Sigmoid colon (tissue), 7 donors: ENCODE results near the gene CALHM1. TPM values are rescaled to one million over a fixed set of nuclear protein-coding genes. Genes with fewer than 3 reads are reported as not detected.
"Not testable (repeated sequence)": the region's sequence is repeated elsewhere in the genome, so short reads cannot be mapped to it uniquely, and the experiment has no call there.

Source experiments
- DNase-seq: peaks from one replicate; pipeline ENCODE4 v3.0.0-alpha.2; 2019
- H3K27ac ChIP-seq, 4 donors: fragments of 200-600 bp; sonication (generic); one replicate each; pipeline ENCODE4 v1.5.1; 2016 to 2019; ENCODE audit warnings: mild to moderate bottlenecking in 1 of 4
- H3K27me3 ChIP-seq, 3 donors: fragments of 200-600 bp; sonication (generic); one replicate each; pipeline ENCODE4 v1.5.1; 2019; ENCODE audit warnings: mild to moderate bottlenecking in 1 of 3
- H3K36me3 ChIP-seq, 4 donors: fragments of 200-600 bp; sonication (generic); one replicate each; pipeline ENCODE4 v1.5.1; 2016 to 2019
- H3K4me1 ChIP-seq, 4 donors: fragments of 200-600 bp; sonication (generic); one replicate each; pipeline ENCODE4 v1.5.1; 2017 to 2019
- H3K4me3 ChIP-seq, 4 donors: fragments of 200-600 bp; sonication (generic); one replicate each; pipeline ENCODE4 v1.5.1; 2017 to 2019; ENCODE audit warnings: mild to moderate bottlenecking in 2 of 4, moderate library complexity in 1 of 4
- H3K9me3 ChIP-seq, 4 donors: fragments of 200-600 bp in 3 of 4; sonication (generic) in 3 of 4; one replicate each; pipeline versions ENCODE4 v1.5.1 to v1.6.1; 2013 to 2019
- CTCF ChIP-seq, 4 experiments: fragments of 450-650 bp in 3 of 4; fragments of 200-600 bp in 1 of 4; IDR thresholded peaks; one replicate each; pipeline ENCODE4 v1.5.1; 2016 to 2019; ENCODE audit warnings: antibody characterized with exemption in 4 of 4, mild to moderate bottlenecking in 3 of 4, moderate library complexity in 2 of 4
- EP300 ChIP-seq, 4 donors: sonication (generic); formaldehyde crosslinking; IDR thresholded peaks; one replicate each; pipeline ENCODE4 v1.6.1; 2017; ENCODE audit warnings: antibody characterized with exemption in 4 of 4
- POLR2A ChIP-seq, 2 donors: fragments of 450-650 bp; IDR thresholded peaks; one replicate each; pipeline ENCODE4 v1.6.1; 2016; ENCODE audit warnings: antibody characterized with exemption in 2 of 2, mild to moderate bottlenecking in 2 of 2, moderate library complexity in 2 of 2
- POLR2AphosphoS5 ChIP-seq, 4 donors: sonication (generic); formaldehyde crosslinking; IDR thresholded peaks; one replicate each; pipeline ENCODE4 v1.6.1; 2017; ENCODE audit warnings: antibody characterized with exemption in 4 of 4
- WGBS, 2 donors: extraction: QIAGEN DNeasy Blood & Tissue Kit; methylation state at CpG; one replicate each; pipeline ENCODE4 v1.1.7; 2013; 5-methylcytosine and 5-hydroxymethylcytosine counted together
- intact Hi-C: fragments of 100-400 bp; cut with DNase I; formaldehyde crosslinking; loops from one replicate; pipeline ENCODE4 v1.15.1; 2023
- polyA plus RNA-seq, 3 donors: library from polyadenylated mRNA; stranded (reverse); fragments of 200-250 nt; gene quantifications; one replicate each; pipeline ENCODE4 v1.2.3, GENCODE V29; 2013
- total RNA-seq, 4 donors: library from RNA; depleted of rRNA; stranded (reverse); fragments of >200 nt; gene quantifications; one replicate each; pipeline ENCODE4 v1.1.0, GENCODE V29; 2016
- donor health status: healthy with polysubstance abuse.
- donor health status: Bipolar disorder and iron deficiency.
- donor health status: healthy.

Gene CALHM1
- total RNA-seq = not detected
- polyA plus RNA-seq = under 1 TPM in 1 of 3 donors, not detected in 2; 0.07 TPM

- Histone ChIP-seq H3K4me1 (no peaks in the 10 kb centered on the region), H3K27ac (no peak within 1 kb of the TSS), H3K4me3 (no peak within 1 kb of the TSS), H3K9me3 (no peaks in the 10 kb centered on the region), H3K36me3 (no peaks in the 10 kb centered on the region), H3K27me3 (no peaks in the 10 kb centered on the region)
- TF ChIP-seq EP300 (IDR thresholded peaks at IDR 0.05) = no peak
- TF ChIP-seq POLR2AphosphoS5 (IDR thresholded peaks at IDR 0.05) = no peak
- no peak for TF ChIP-seq POLR2A (IDR thresholded peaks at IDR 0.05)
- no peak for TF ChIP-seq CTCF (IDR thresholded peaks at IDR 0.05)
- no peak for DNase-seq
- 49 to 56% methylated on average over 9 of the region's 9 CpGs for WGBS, 2 donors
- intact Hi-C loops = no loop called here
Measured at GRCh38 chr10:103458720-103459119, at the start of gene CALHM1. Gene CALHM1, minus strand, starts transcription at chr10:103458900. Its CDS starts 149 bp downstream, at chr10:103458751.

GRCh38 chr10:103507235-103508191 lies 48.8 kb upstream of the CALHM1 start:
- no peaks in the 10 kb centered on the region for H3K36me3 ChIP-seq
- no peak overlapping the region for H3K4me3 ChIP-seq
- TF ChIP-seq EP300 (IDR thresholded peaks at IDR 0.05) (no peak), POLR2A (IDR thresholded peaks at IDR 0.05) (no peak), POLR2AphosphoS5 (IDR thresholded peaks at IDR 0.05) (no peak), CTCF (IDR thresholded peaks at IDR 0.05) (no peak)
- 23 to 53% methylated on average over 10 of the region's 10 CpGs for WGBS, 2 donors
- H3K27ac ChIP-seq = no peak overlapping the region
- peaks cover 0 to 7% (median 3%) of the 10 kb centered on the region in 4 donors for H3K4me1 ChIP-seq
- no peaks in the 10 kb centered on the region for H3K9me3 ChIP-seq
- DNase-seq = no peak
- intact Hi-C loops = no loop called here
- peaks cover 0 to 5% (median 0%) of the 10 kb centered on the region in 3 donors for H3K27me3 ChIP-seq

- TF ChIP-seq EP300 (IDR thresholded peaks at IDR 0.05) = no peak
- no peak for TF ChIP-seq POLR2A (IDR thresholded peaks at IDR 0.05)
- Histone ChIP-seq H3K4me3 (no peak overlapping the region), H3K4me1 (no peaks in the 10 kb centered on the region), H3K36me3 (no peaks in the 10 kb centered on the region), H3K27ac (no peak overlapping the region), H3K9me3 (no peaks in the 10 kb centered on the region), H3K27me3 (peaks cover 0 to 5% (median 0%) of the 10 kb centered on the region in 3 donors)
- 95 to 97% methylated on average over 4 of the region's 4 CpGs for WGBS, 2 donors
- no peak for DNase-seq
- intact Hi-C loops = no loop called here
Measured at GRCh38 chr10:103506061-103506460, 47.4 kb upstream of the CALHM1 start.

- Histone ChIP-seq H3K4me1 (no peaks in the 10 kb centered on the region), H3K9me3 (no peaks in the 10 kb centered on the region), H3K27me3 (peaks cover 0 to 9% (median 0%) of the 10 kb centered on the region in 3 donors), H3K27ac (no peak overlapping the region), H3K36me3 (no peaks in the 10 kb centered on the region), H3K4me3 (no peak overlapping the region)
- 53 to 71% methylated on average over 10 of the region's 10 CpGs for WGBS, 2 donors
- intact Hi-C loops = no loop called here
- TF ChIP-seq POLR2A (IDR thresholded peaks at IDR 0.05) = no peak
- TF ChIP-seq CTCF (IDR thresholded peaks at IDR 0.05) = no peak
- TF ChIP-seq POLR2AphosphoS5 (IDR thresholded peaks at IDR 0.05) = no peak
- TF ChIP-seq EP300 (IDR thresholded peaks at IDR 0.05) = no peak
- no peak for DNase-seq
Measured at GRCh38 chr10:103504181-103504783, 45.6 kb upstream of the CALHM1 start.

GRCh38 chr10:103503777-103504176 lies 45.1 kb upstream of the CALHM1 start:
- DNase-seq = not testable (repeated sequence)

More at GRCh38 chr10:103503777-103504176, 45.1 kb upstream of the CALHM1 start:
- H3K4me3 ChIP-seq, H3K27ac ChIP-seq, H3K4me1 ChIP-seq, H3K27me3 ChIP-seq, intact Hi-C loops, H3K36me3 ChIP-seq, H3K9me3 ChIP-seq: not testable (repeated sequence)
- WGBS, 2 donors = 94 to 95% methylated on average over 6 of the region's 6 CpGs
